ENCODE data around the gene TUBA4A. TPM values are rescaled to one million over a fixed set of nuclear protein-coding genes. Genes with fewer than 3 reads are reported as not detected.

The TUBA4A gene
- total RNA-seq, 1 donor from 2014 or later: not detected

- Histone ChIP-seq H3K27me3 (no peaks in the 10 kb centered on the region), H3K9ac (no peak overlapping the region), H3K9me3 (ENCODE audit: low read depth) (no peaks in the 10 kb centered on the region), H4K20me1 (ENCODE audit: low read depth) (no peaks in the 10 kb centered on the region), H3K4me3 (no peak overlapping the region), H2AFZ (replicated peaks) (no peak overlapping the region), H3K4me2 (no peak overlapping the region), H3K79me2 (ENCODE audit: low read depth) (no peaks in the 10 kb centered on the region), H3K36me3 (no peaks in the 10 kb centered on the region), H3K4me1 (peaks cover 16% of the 10 kb centered on the region), H3F3A (ENCODE audit: low read depth) (peaks cover 9% of the 10 kb centered on the region), H3K27ac (no peak overlapping the region)
- Mint-ChIP-seq H3K27ac (no peak overlapping the region), H3K27me3 (ENCODE audit: insufficient read depth, low read depth) (peaks cover 10% of the 10 kb centered on the region), H3K36me3 (peaks cover 7% of the 10 kb centered on the region), H3K9me3 (no peaks in the 10 kb centered on the region), H3K4me1 (peaks cover 29% of the 10 kb centered on the region), H3K4me3 (no peak overlapping the region)
- TF ChIP-seq CTCF (IDR thresholded peaks at IDR 0.05) (no peak), EZH2phosphoT487 (IDR thresholded peaks at IDR 0.05) (no peak), EZH2 (IDR thresholded peaks at IDR 0.05) (no peak)
- DNase-seq (ENCODE audit: low spot score): no peak
Measured at GRCh38 chr2:219282943-219283581, 29.3 kb upstream of the TUBA4A start.

DNA sequence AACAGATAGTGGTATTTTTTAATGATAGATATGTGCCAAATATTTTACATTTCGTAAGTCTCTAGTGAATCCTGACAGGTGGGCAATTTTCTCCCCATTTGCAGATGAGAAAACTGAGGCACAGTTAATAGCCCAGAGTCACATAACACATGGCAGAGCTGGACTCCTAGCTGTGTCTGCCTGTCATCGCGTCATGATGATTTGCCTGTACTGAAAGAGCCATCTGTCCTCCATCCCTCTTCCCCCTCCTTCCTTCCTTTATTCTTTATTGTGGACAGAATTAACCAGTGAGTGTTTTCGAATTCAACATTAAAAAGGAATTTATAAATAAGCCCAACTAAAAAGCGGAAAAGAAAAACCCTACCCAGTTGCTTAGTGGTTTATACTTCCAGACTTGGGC, 28.7 kb upstream of the TUBA4A start:
- no peak overlapping the region for H3K27ac Mint-ChIP-seq
- Histone ChIP-seq H3K4me3 (no peak overlapping the region), H3K79me2 (ENCODE audit: low read depth) (no peaks in the 10 kb centered on the region), H3K4me1 (peaks cover 20% of the 10 kb centered on the region), H3K4me2 (no peak overlapping the region), H3F3A (ENCODE audit: low read depth) (peaks cover 13% of the 10 kb centered on the region), H3K9ac (no peak overlapping the region), H3K9me3 (ENCODE audit: low read depth) (no peaks in the 10 kb centered on the region), H2AFZ (replicated peaks) (no peak overlapping the region), H3K36me3 (no peaks in the 10 kb centered on the region), H3K27ac (no peak overlapping the region), H3K27me3 (peaks cover 2% of the 10 kb centered on the region), H4K20me1 (ENCODE audit: low read depth) (no peaks in the 10 kb centered on the region)
- no peak for TF ChIP-seq CTCF (IDR thresholded peaks at IDR 0.05)
- TF ChIP-seq EZH2 (IDR thresholded peaks at IDR 0.05): no peak
- TF ChIP-seq EZH2phosphoT487 (IDR thresholded peaks at IDR 0.05): no peak
- H3K27me3 Mint-ChIP-seq (ENCODE audit: insufficient read depth, low read depth): peaks cover 8% of the 10 kb centered on the region
- no peak overlapping the region for H3K4me3 Mint-ChIP-seq
- peaks cover 34% of the 10 kb centered on the region for H3K4me1 Mint-ChIP-seq
- H3K9me3 Mint-ChIP-seq: no peaks in the 10 kb centered on the region
- peaks cover 7% of the 10 kb centered on the region for H3K36me3 Mint-ChIP-seq
- no peak for DNase-seq (ENCODE audit: low spot score)

GRCh38 chr2:219281588-219281987, 27.9 kb upstream of the TUBA4A start:
- Histone ChIP-seq H3K4me2 (no peak overlapping the region), H3K4me1 (peaks cover 19% of the 10 kb centered on the region), H3K9ac (no peak overlapping the region), H3F3A (ENCODE audit: low read depth) (peaks cover 13% of the 10 kb centered on the region), H3K79me2 (ENCODE audit: low read depth) (no peaks in the 10 kb centered on the region), H3K36me3 (no peaks in the 10 kb centered on the region), H3K9me3 (ENCODE audit: low read depth) (no peaks in the 10 kb centered on the region), H3K27ac (no peak overlapping the region), H4K20me1 (ENCODE audit: low read depth) (no peaks in the 10 kb centered on the region), H3K27me3 (peaks cover 5% of the 10 kb centered on the region), H2AFZ (replicated peaks) (no peak overlapping the region), H3K4me3 (no peak overlapping the region)
- no peak for DNase-seq (ENCODE audit: low spot score)
- H3K36me3 Mint-ChIP-seq: peaks cover 7% of the 10 kb centered on the region
- TF ChIP-seq EZH2 (IDR thresholded peaks at IDR 0.05) (no peak), EZH2phosphoT487 (IDR thresholded peaks at IDR 0.05) (no peak), CTCF (IDR thresholded peaks at IDR 0.05) (no peak)
- H3K4me1 Mint-ChIP-seq: peaks cover 34% of the 10 kb centered on the region
- no peaks in the 10 kb centered on the region for H3K9me3 Mint-ChIP-seq
- H3K27ac Mint-ChIP-seq: no peak overlapping the region
- H3K27me3 Mint-ChIP-seq (ENCODE audit: insufficient read depth, low read depth): peaks cover 8% of the 10 kb centered on the region
- no peak overlapping the region for H3K4me3 Mint-ChIP-seq
